ENCODE measurements around the gene KCNQ1. TPM values are rescaled to one million over a fixed set of nuclear protein-coding genes. Genes with fewer than 3 reads are reported as not detected.
A peak's percentile ranks its signal among the peaks of the same experiment; 100 is the strongest.

KCNQ1 gene
- total and polyA plus RNA-seq, 12 donors, result 11.0 to 447 (median 320) TPM

DNA sequence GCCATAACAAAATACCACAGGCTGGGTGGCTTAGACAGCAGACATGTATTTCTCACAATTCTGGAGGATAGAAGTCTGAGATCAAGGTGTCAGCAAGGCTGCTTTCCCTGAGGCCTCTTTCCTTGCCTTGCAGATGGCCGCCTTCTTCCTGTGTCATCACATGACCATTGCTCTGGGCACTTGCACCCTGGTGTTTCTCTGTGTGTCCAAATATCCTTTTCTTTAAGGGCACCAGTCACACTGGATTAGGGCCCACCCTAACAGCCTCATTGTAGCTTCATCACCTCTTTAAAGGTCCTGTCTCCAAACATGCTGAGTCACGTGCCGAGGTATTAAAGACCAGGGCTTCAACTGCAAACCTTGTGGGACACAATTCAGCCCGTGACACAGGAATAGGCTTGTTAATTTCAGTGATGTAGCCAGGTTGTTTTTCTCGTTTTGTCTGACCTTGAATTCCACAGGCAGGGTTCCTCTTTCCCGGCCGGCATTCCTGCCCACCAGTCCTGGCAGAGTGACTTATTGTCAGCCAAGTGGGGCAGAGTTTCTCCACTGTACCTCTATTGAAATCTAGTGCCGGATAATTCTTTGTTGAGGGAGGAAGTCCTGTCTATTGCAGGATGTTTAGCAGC, 154.9 kb downstream of the KCNQ1 start:
- peak in 5 of 7 donors; percentile 28 to 67 (median 52) for DNase-seq

DNA sequence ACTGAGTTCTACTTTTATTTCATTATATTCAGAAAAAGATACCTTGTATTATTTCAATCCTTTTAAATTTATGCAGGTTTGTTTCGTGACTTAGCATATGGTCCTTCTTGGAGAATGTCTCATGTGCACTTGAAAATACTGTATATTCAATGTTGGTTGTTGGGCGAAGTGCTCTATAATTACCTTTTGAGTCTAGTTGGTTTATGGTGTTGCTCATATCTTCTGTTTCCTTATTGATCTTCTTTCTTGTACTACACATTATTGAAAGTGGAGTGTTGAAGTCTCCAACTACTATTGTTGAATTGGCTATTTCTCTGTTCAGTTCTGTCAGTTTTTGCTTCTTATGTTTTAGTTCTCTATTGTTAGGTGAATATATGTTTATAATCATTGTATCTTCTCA, 164.5 kb downstream of the KCNQ1 start:
- WGBS, 4 donors, result 86 to 97% (median 92%) methylated on average over 2 of the region's 2 CpGs
- DNase-seq, result no peak
- no peaks in the 10 kb centered on the region for H3K36me3 ChIP-seq (replicated peaks in 1 of 2)
- no peaks in the 10 kb centered on the region for H3K27me3 ChIP-seq
- intact Hi-C loops (cut with DNase I), result no loop called here
- H3K27ac ChIP-seq, result no peak overlapping the region
- TF ChIP-seq POLR2A (IDR thresholded peaks at IDR 0.05) (no peak), CTCF (IDR thresholded peaks at IDR 0.05) (no peak)
- H3K4me3 ChIP-seq, result no peak overlapping the region
- no peaks in the 10 kb centered on the region for H3K4me1 ChIP-seq (replicated peaks in 1 of 2)
- H3K9me3 ChIP-seq (replicated peaks in 1 of 3), result peaks cover 0 to 14% (median 4%) of the 10 kb centered on the region in 3 donors

More for the DNA sequence above, 154.9 kb downstream of the KCNQ1 start:
- intact Hi-C loops (cut with DNase I), result no loop called here
- no peaks in the 10 kb centered on the region for H3K27me3 ChIP-seq
- H3K4me1 ChIP-seq (replicated peaks in 1 of 2), result peaks cover 12 to 19% of the 10 kb centered on the region in 2 donors
- 42 to 49% (median 46%) methylated on average over 8 of the region's 8 CpGs for WGBS, 4 donors
- H3K27ac ChIP-seq, result peak overlapping the region in 4 of 5 donors; percentile 43 to 80 (median 56)
- no peak for TF ChIP-seq CTCF (IDR thresholded peaks at IDR 0.05)
- TF ChIP-seq POLR2A (IDR thresholded peaks at IDR 0.05), result no peak
- H3K36me3 ChIP-seq (replicated peaks in 1 of 2), result no peaks in the 10 kb centered on the region
- peaks cover 0 to 11% (median 0%) of the 10 kb centered on the region in 3 donors for H3K9me3 ChIP-seq (replicated peaks in 1 of 3)
- no peak overlapping the region for H3K4me3 ChIP-seq

- intact Hi-C loops (cut with DNase I), result no loop called here
- peaks cover 0 to 5% of the 10 kb centered on the region in 2 donors for H3K4me1 ChIP-seq (replicated peaks in 1 of 2)
- no peaks in the 10 kb centered on the region for H3K36me3 ChIP-seq (replicated peaks in 1 of 2)
- peaks cover 0 to 14% (median 4%) of the 10 kb centered on the region in 3 donors for H3K9me3 ChIP-seq (replicated peaks in 1 of 3)
- 86 to 89% (median 88%) methylated on average over 4 of the region's 4 CpGs for WGBS, 4 donors
- DNase-seq, result no peak
- H3K27ac ChIP-seq, result no peak overlapping the region
- TF ChIP-seq POLR2A (IDR thresholded peaks at IDR 0.05) (no peak), CTCF (IDR thresholded peaks at IDR 0.05) (no peak)
- no peaks in the 10 kb centered on the region for H3K27me3 ChIP-seq
- H3K4me3 ChIP-seq, result no peak overlapping the region
These were observed 168.2 kb downstream of the KCNQ1 start for GRCh38 chr11:2612884-2613571.

DNA sequence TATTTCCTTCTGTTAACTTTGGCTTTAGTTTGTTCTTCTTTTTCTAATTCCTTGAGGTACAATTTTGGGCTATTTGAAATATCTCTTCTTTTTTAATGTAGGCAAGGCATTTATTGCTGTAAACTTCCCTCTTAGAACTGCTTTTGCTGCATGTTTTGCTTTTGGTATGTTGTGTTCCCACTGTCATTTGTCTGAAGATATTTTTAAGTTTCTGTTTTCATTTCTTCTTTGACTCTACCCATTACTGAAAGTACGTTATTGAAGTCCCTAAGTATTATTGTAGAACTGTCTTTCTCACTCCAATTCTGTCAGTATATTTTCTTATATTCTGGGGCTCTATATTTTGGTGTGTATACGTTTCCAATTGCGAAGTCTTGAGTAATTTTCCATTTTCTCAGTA, 177.1 kb downstream of the KCNQ1 start:
- peaks cover 0 to 5% of the 10 kb centered on the region in 2 donors for H3K4me1 ChIP-seq (replicated peaks in 1 of 2)
- DNase-seq, result no peak
- peaks cover 0 to 5% of the 10 kb centered on the region in 2 donors for H3K36me3 ChIP-seq (replicated peaks in 1 of 2)
- H3K9me3 ChIP-seq (replicated peaks in 1 of 3), result no peaks in the 10 kb centered on the region
- 28 to 31% (median 31%) methylated on average over 3 of the region's 3 CpGs for WGBS, 4 donors
- H3K27me3 ChIP-seq, result no peaks in the 10 kb centered on the region
- no peak overlapping the region for H3K4me3 ChIP-seq
- intact Hi-C loops (cut with DNase I), result no loop called here
- no peak for TF ChIP-seq POLR2A (IDR thresholded peaks at IDR 0.05)
- no peak overlapping the region for H3K27ac ChIP-seq

Measured in adrenal gland (tissue), 12 donors.